HTR-8/SVneo (cell line): ENCODE results near the gene CLRN3.

Experiments used
- DNase-seq: peaks from one replicate; pipeline ENCODE4 v3.0.0; 2011; ENCODE audit warnings: low spot score, mixed read lengths; ENCODE audit not compliant: insufficient read length
- FAIRE-seq: peaks from 2 replicates; lab custom pipeline; 2011; peaks lifted over from hg19 to GRCh38; lab: Jason Lieb, UNC

CLRN3 gene, protein sequence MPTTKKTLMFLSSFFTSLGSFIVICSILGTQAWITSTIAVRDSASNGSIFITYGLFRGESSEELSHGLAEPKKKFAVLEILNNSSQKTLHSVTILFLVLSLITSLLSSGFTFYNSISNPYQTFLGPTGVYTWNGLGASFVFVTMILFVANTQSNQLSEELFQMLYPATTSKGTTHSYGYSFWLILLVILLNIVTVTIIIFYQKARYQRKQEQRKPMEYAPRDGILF

GRCh38 chr10:127892743-127893142 lies at the start of gene CLRN3:
Gene CLRN3 (minus strand): TSS chr10:127892941. CDS start chr10:127892784, 157 bp downstream.
- DNase-seq (no peak), FAIRE-seq (no peak)

DNA sequence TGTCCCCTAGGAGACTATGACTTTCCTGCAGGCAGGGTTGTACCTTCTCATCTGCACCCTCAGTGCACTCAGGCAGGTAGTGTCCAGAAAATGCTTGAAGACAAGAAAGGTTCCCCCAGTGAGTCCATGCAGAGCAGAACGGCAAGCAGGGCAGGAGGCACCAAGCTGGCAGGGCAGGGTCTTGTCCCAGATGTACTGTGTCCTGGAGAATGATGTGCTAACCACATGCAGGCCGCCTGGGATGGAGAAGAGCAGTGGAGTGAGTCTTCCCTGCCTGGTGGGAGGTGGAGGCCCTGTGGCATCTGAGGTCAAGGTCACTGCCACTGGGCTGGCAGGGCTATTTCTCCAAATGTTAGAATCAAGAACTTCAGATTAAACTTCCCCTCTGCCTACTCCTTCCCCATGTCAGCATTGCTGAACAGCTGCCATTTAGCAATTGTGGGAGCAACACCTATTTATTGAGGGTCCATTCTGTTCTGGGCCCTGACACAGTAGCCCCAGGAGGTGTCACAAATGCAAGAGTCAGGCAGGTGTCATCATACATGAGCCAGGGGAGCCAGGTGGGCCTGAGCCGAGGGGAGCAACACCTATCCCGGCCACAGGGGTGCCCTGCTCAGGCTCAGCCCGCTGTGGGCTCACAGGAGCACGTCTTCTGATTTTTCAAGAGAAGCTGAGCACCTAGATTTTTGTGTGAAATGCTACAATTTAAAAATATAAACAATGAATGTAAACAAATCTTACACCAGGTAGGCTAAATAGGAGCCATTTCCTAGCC lies 48.3 kb upstream of the CLRN3 start:
- no peak for DNase-seq
- no peak for FAIRE-seq

DNA sequence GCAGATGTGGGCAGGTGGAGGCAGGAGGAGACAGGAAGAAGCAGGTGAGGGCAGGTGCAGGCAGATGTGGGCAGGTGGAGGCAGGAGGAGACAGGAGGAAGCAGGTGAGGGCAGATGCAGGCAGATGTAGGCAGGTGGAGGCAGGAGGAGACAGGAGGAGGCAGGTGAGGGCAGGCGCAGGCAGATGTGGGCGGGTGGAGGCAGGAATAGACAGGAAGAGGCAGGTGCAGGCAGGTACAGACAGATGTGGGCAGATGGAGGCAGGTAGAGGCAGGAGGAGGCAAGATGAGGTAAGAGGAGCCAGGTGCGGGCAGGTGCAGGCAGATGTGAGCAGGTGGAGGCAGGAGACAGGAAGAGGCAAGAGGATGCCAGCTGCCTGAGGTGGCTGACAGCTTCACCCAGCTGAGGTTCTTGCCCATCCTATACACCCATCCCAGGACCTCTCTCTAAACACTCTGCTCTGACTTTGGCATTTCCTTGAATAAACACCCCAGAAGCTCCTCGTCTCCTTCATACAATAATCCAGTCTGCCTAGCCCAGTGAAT lies 47.1 kb upstream of the CLRN3 start:
- DNase-seq, result no peak
- FAIRE-seq, result no peak

- DNase-seq (no peak), FAIRE-seq (no peak)
These were observed 45.2 kb upstream of the CLRN3 start for GRCh38 chr10:127937915-127938463.

GRCh38 chr10:127937069-127937468 lies 44.3 kb upstream of the CLRN3 start:
- DNase-seq (no peak), FAIRE-seq (no peak)

DNA sequence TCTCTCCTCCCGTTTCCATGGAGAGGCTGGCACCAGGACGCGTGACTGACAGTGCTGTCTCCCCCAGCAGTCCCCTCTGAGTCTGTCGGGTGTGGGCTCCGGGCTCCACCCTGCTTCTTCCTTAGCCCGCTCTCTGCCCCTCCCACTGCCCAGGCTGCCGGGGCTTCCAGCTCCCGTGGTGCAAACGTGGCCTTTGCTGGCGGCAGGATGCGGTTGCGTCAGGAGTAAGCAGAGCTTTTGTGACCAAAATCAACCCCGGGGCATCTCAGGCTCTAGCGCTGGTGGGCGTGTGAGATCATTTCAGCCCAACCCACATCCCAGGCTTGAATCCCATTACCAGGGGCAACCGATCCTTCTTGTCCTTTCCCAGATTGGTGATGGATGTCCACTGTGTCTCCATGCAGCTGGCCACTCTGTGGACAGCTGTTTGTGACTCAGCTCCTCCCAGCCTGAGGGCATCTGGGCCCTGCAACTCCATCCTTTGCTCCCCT lies 42.4 kb upstream of the CLRN3 start:
- FAIRE-seq (no peak), DNase-seq (no peak)

DNA sequence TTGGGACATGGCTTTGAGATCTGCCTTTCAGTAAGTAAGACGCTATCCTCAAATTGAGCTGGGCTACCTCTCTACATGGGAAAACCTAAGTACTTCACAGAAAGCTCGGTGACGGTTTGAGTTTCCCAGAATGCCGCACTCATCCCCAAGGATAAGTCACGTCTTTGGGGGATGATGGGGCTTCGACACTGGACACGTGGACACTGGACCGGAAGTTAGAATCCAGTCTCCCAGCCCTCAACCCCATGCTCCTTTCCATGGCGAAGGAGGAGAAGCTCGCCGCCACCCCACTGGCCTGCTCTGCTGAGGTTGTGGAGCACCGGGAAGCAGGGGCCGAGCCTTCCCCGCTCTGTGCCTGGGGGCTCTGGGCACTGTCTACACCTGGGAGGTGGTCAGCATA lies 41.6 kb upstream of the CLRN3 start:
- DNase-seq, result no peak

DNA sequence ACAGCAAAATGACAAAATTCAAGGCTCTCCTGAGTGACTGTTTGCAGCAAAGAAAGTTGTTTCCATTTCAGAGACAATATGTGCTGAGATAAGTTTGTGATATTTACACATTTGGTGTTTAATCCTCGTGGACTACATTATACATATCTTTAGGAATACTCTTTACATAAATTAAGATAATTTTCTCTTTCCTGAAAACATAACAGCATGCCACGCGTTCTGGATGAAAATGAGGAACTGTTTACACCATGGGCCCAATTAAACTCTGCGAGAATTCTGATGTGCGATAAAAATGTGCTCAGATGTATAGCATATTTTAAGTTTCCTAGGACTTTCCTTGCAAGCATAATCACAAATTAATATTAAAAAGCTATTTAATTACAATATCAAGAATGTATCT lies 40.5 kb upstream of the CLRN3 start:
- FAIRE-seq, result no peak
- DNase-seq, result no peak

More for the DNA sequence above, 41.6 kb upstream of the CLRN3 start:
- FAIRE-seq, result no peak

- no peak for DNase-seq
- FAIRE-seq, result no peak
These were observed 40.0 kb upstream of the CLRN3 start for GRCh38 chr10:127932521-127933270.

DNA sequence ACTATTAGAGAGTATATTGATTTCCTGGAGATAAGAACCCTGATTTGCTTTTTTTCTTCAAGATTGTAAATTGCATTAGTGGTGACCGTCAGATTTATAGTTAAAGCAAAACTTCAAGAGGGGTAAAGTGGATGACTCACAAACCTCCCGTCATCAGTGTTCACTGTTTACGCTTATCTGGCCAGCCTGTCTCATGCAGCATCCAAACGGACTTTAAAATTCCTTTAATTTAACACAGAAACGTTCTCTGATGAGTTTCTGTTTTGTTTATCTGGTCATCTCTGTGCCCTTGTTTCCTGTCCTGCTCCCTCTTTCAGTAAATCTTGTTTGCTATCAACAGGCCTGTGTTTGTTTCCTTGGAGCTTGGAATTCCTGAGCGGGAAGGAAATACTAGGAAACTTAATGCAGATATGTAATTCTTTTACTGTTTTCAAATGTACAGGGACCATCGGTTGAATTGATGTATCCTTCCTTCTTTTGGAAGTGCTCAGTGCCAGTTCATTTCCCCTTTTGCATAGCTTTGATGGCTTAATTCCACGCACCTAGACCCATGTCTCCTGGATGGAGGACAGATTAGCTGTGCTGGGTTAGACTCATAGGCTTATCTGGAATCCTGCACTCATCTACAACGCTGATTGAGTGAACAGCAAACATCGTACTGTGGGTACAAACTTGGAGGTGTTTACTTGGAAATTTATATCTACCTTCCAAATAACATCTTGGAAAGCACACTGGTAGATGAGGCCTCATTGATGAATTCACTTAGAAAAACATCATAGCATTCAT lies 35.5 kb upstream of the CLRN3 start:
- FAIRE-seq (no peak), DNase-seq (peak; percentile 20)

DNA sequence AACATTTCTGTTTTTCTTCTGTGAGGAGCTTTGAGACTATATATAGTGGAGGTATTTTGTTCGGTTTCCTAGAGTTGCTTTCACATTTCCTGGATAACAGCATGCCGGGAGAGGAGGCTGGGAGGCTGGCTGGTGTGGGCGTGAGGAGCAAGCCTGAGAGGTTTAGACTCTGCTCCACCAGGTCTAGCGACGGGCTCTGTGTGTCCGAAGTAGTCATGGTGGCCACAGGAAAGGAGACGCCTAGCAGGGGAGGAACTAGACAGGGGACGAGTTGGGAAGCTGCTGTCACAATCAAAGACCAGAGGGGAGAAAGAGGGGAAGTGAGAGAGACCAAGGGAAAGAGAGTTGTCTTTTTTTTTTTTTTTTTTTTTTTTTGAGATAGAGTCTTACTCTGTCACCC lies 33.7 kb upstream of the CLRN3 start:
- DNase-seq (no peak), FAIRE-seq (no peak)

- DNase-seq (no peak), FAIRE-seq (no peak)
These were observed 32.9 kb upstream of the CLRN3 start for GRCh38 chr10:127925471-127926207.

DNA sequence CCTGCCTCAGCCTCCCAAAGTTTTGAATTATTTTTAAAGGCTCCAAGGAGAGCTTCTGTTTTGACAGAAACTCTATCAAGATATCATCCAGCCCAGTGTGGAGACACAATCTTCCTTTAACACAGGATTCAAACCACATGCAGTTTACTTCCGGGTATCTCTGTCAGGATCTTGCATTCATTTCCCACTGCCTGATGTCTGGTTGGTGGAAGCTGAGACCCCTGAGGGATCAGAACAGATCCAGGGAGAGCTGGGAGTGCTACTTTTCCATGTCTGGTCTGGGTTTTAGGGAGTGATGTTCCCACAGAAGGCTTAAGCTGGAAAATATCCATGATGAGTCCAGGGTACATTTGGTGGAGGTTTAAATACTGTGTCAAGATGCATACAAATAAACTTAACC lies 30.9 kb upstream of the CLRN3 start:
- no peak for DNase-seq
- FAIRE-seq, result no peak

DNA sequence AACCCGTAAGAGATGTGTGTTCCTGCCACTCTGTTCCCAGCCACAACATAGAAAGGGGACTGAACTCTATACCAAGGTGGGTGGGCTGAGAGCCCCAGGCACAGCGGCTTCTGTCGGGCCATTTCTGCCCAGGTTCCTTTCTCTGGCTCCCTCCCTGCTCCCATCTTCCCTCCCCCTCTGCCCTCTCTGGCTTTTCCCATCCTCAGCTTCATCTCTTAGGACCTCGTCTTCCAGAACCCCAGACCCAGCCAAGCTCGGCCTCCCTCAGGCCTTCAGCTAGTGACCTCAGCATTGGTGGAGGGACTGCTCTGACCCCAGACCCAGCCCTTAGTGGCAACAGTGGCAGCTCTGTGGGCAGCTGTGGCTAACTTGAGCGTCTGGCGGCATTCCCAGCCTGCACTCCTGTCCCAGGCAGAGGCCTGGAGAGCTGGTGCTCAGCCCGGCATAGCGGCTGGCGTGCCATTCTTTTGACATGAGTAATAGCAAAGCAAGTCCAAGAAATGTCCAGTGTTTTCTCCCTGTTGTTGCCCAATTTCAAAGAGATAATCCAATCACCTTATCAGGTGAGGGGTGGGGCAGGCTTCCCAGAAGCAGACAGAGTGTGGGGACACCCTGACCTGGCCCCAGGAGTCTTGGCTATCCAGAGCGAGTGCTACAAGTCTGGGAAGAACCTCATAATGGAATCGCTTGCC lies 30.1 kb upstream of the CLRN3 start:
- FAIRE-seq (no peak), DNase-seq (peak; percentile 78)

- DNase-seq (no peak), FAIRE-seq (no peak)
These were observed 29.5 kb upstream of the CLRN3 start for GRCh38 chr10:127922206-127922605.

DNA sequence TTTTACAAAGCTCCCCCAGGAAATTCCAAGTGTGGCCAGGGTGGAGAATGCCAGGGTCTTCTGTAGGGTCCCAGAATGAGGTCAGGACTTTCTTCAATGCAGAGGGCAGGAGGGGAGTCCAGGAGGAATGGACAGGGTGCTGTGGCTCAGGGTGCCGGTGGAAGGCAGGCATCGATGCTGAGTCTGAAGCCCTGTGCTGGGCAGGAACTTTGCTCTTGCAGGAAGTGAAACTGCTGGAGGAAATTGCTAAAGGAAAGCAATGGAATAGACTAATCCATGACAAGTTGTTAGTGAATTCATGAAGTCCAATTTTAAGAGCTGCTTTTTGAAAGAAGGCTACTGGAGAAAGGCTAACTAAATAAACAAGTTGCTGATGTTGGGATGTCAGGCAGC lies 29.0 kb upstream of the CLRN3 start:
- no peak for FAIRE-seq

DNA sequence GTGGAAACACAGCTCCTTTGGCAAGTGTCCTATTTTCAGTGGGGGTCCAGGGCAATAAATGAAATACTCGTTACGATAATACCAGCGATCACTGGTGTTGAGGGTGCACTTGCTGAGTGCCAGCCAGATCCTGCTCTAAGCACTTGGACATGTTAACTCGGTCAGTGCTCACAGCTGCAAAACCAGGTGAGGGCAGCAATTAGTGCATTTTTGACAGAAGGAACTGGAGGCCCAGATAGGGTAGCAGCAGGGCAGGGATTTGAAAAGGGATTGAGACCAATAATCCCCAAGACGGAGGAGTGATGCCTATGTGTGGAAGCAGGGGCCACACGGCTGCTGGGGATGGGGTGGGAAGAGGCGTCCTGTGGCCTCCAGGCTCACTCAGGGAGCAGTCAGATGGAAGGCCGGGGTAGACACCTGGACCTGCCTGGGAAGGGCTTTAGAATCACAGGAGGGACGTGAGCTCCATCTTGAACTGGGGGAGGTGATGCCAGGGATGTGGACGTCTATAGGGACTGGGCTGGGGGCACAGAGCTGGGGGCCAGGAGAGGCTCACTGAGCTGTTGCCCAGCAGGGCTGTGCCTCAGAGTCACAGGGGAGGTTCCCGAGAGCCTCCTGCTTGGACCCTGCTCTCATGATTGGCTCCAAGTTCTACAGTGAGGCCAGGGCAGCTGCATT lies 28.5 kb upstream of the CLRN3 start:
- FAIRE-seq, result no peak
- no peak for DNase-seq

More for the DNA sequence above, 29.0 kb upstream of the CLRN3 start:
- DNase-seq, result no peak
